Neural crest cell (in vitro differentiated cells): ENCODE results near the gene CSAD. TPM values are rescaled to one million over a fixed set of nuclear protein-coding genes. Genes with fewer than 3 reads are reported as not detected.

Experiments used
- DNase-seq: peaks from one replicate; pipeline ENCODE4 v3.0.0; 2021; ENCODE audit warnings: low read depth, mixed read lengths, low spot score
- H3K27ac Mint-ChIP-seq: one replicate; pipeline ENCODE4 v1.8.0; 2021; ENCODE audit warnings: mild to moderate bottlenecking, mixed read lengths; ENCODE audit not compliant: unreplicated experiment
- H3K27me3 Mint-ChIP-seq: 2 replicates; pipeline ENCODE4 v1.8.0; 2021; ENCODE audit warnings: low read depth, mild to moderate bottlenecking, mixed read lengths
- H3K36me3 Mint-ChIP-seq: 2 replicates; pipeline ENCODE4 v1.8.0; 2021; ENCODE audit warnings: low read depth, mild to moderate bottlenecking, mixed read lengths
- H3K4me1 Mint-ChIP-seq: 2 replicates; pipeline ENCODE4 v1.8.0; 2021; ENCODE audit warnings: mixed read lengths
- H3K4me3 Mint-ChIP-seq: one replicate; pipeline ENCODE4 v1.8.0; 2021; ENCODE audit warnings: mild to moderate bottlenecking, mixed read lengths
- H3K9me3 Mint-ChIP-seq: 2 replicates; pipeline ENCODE4 v1.8.0; 2021; ENCODE audit warnings: mixed read lengths
- CTCF ChIP-seq: fragments of 200-600 bp; sonication (generic); conservative IDR thresholded peaks from 2 replicates; pipeline ENCODE4 v1.5.0; 2021; ENCODE audit warnings: antibody characterized with exemption, mild to moderate bottlenecking
- total RNA-seq: library from RNA; stranded (reverse); gene quantifications from 2 replicates; pipeline ENCODE4 v1.2.1, GENCODE V29; 2021

CSAD gene
- total RNA-seq, 1 donor from 2014 or later: 22.1 TPM

- Mint-ChIP-seq H3K36me3 (no peaks in the 10 kb centered on the region), H3K27ac (no peak overlapping the region), H3K9me3 (no peaks in the 10 kb centered on the region), H3K27me3 (peaks cover 20% of the 10 kb centered on the region), H3K4me3 (no peak overlapping the region), H3K4me1 (peaks cover 36% of the 10 kb centered on the region)
- no peak for DNase-seq
- TF ChIP-seq CTCF: no peak
These were observed 30.1 kb upstream of the CSAD start for GRCh38 chr12:53210843-53211242.

- peaks cover 19% of the 10 kb centered on the region for H3K4me1 Mint-ChIP-seq
- no peak for TF ChIP-seq CTCF
- H3K36me3 Mint-ChIP-seq: no peaks in the 10 kb centered on the region
- H3K27me3 Mint-ChIP-seq: peaks cover 16% of the 10 kb centered on the region
- no peaks in the 10 kb centered on the region for H3K9me3 Mint-ChIP-seq
- no peak for DNase-seq
- no peak overlapping the region for H3K27ac Mint-ChIP-seq
- no peak overlapping the region for H3K4me3 Mint-ChIP-seq
These were observed 28.2 kb upstream of the CSAD start for GRCh38 chr12:53208877-53209463.

- H3K36me3 Mint-ChIP-seq: no peaks in the 10 kb centered on the region
- H3K4me3 Mint-ChIP-seq: no peak overlapping the region
- peaks cover 14% of the 10 kb centered on the region for H3K4me1 Mint-ChIP-seq
- no peaks in the 10 kb centered on the region for H3K9me3 Mint-ChIP-seq
- H3K27me3 Mint-ChIP-seq: peaks cover 13% of the 10 kb centered on the region
- TF ChIP-seq CTCF: no peak
- H3K27ac Mint-ChIP-seq: no peak overlapping the region
- DNase-seq: no peak
These were observed 27.7 kb upstream of the CSAD start for GRCh38 chr12:53208435-53208834.

- Mint-ChIP-seq H3K36me3 (no peaks in the 10 kb centered on the region), H3K4me1 (peaks cover 12% of the 10 kb centered on the region), H3K9me3 (no peaks in the 10 kb centered on the region), H3K4me3 (no peak within 1 kb of the TSS), H3K27me3 (peaks cover 11% of the 10 kb centered on the region), H3K27ac (no peak within 1 kb of the TSS)
- TF ChIP-seq CTCF: no peak
- DNase-seq: no peak
These were observed 26.3 kb upstream of the CSAD start, which contains the start of gene ITGB7 for GRCh38 chr12:53207042-53207441. Gene ITGB7 (minus strand): TSS chr12:53207251. CDS start chr12:53200443, 6,808 bp downstream.

- Mint-ChIP-seq H3K9me3 (no peaks in the 10 kb centered on the region), H3K27me3 (peaks cover 12% of the 10 kb centered on the region)
These were observed 25.2 kb upstream of the CSAD start for GRCh38 chr12:53205747-53206419.

More at GRCh38 chr12:53205747-53206419, 25.2 kb upstream of the CSAD start:
- Mint-ChIP-seq H3K27ac (no peak overlapping the region), H3K4me1 (peaks cover 17% of the 10 kb centered on the region), H3K36me3 (no peaks in the 10 kb centered on the region), H3K4me3 (no peak overlapping the region)
- no peak for DNase-seq
- TF ChIP-seq CTCF: no peak
